B cell (primary cell): ENCODE measurements around the gene ARSI. TPM values are rescaled to one million over a fixed set of nuclear protein-coding genes. Genes with fewer than 3 reads are reported as not detected.

Experiments used
- ATAC-seq: fragments of 200-7000 bp; cut with Tn5 transposase; one replicate; pipeline ENCODE4 v1.10.0; 2021; ENCODE audit warnings: low read depth, mild to moderate bottlenecking, moderate number of reproducible peaks, moderate library complexity
- CTCF ChIA-PET: fragments of 350-600 bp; sonication (Branson Sonifier 250); formaldehyde crosslinking; loops from one replicate; lab custom pipeline; 2021; ENCODE audit warnings: antibody characterized with exemption, inconsistent platforms; lab: Charles Lee
- POLR2A ChIA-PET: fragments of 350-600 bp; sonication (Branson Sonifier 250); formaldehyde crosslinking; loops from one replicate; lab custom pipeline; 2021; ENCODE audit warnings: antibody characterized with exemption; lab: Charles Lee
- DNase-seq: peaks from one replicate; pipeline ENCODE4 v3.0.0; 2013
- H2AFZ ChIP-seq: 2 replicates; pipeline ENCODE4 v1.6.1; 2012; ENCODE audit warnings: mild to moderate bottlenecking, low read depth, low read length; ENCODE audit not compliant: insufficient read depth, poor library complexity, severe bottlenecking
- H3K27ac ChIP-seq, 2 donors: 1 replicate in 1 of 2; 2 replicates in 1 of 2; pipeline ENCODE4 v1.5.1; 2012 to 2013; ENCODE audit warnings: low read length in 2 of 2, mild to moderate bottlenecking in 2 of 2, moderate library complexity in 1 of 2
- H3K27me3 ChIP-seq, 4 experiments: fragments of 200-600 bp in 1 of 4; sonication (generic) in 1 of 4; replicated peaks in 1 of 4; 1 replicate in 2 of 4; 2 replicates in 2 of 4; pipeline versions ENCODE4 v1.6.1 to v1.7.0; 2013 to 2016; ENCODE audit warnings: low read length in 3 of 4, mild to moderate bottlenecking in 2 of 4, mixed read lengths in 1 of 4, moderate library complexity in 1 of 4; ENCODE audit not compliant: insufficient read depth in 4 of 4, control insufficient read depth in 3 of 4; ENCODE audit errors: control extremely low read depth in 1 of 4
- H3K36me3 ChIP-seq, 2 experiments: replicated peaks in 1 of 2; 1 replicate in 1 of 2; 2 replicates in 1 of 2; pipeline versions ENCODE4 v1.6.1 to v1.7.1; 2013; ENCODE audit warnings: low read length in 1 of 2; ENCODE audit not compliant: insufficient read depth in 2 of 2, control insufficient read depth in 1 of 2; ENCODE audit errors: control extremely low read depth in 1 of 2, extremely low read depth in 1 of 2
- H3K4me1 ChIP-seq, 2 donors: fragments of 200-600 bp in 1 of 2; sonication (generic) in 1 of 2; 1 replicate in 1 of 2; 2 replicates in 1 of 2; pipeline versions ENCODE4 v1.5.1 to v1.6.1; 2013 to 2017; ENCODE audit warnings: low read length in 2 of 2; ENCODE audit not compliant: control insufficient read depth in 2 of 2, insufficient read depth in 2 of 2
- H3K4me2 ChIP-seq: replicated peaks from 2 replicates; pipeline ENCODE3; 2012; ENCODE audit warnings: mild to moderate bottlenecking, low read depth, low read length; ENCODE audit not compliant: poor library complexity, severe bottlenecking
- H3K4me3 ChIP-seq, 5 experiments: fragments of 200-600 bp in 1 of 5; sonication (generic) in 1 of 5; 1 replicate in 3 of 5; 2 replicates in 2 of 5; pipeline versions ENCODE4 v1.5.1 to v1.7.0; 2011 to 2016; ENCODE audit warnings: low read length in 4 of 5, mild to moderate bottlenecking in 4 of 5, low read depth in 2 of 5, control low read depth in 1 of 5, moderate library complexity in 1 of 5; ENCODE audit not compliant: insufficient read depth in 1 of 5; ENCODE audit errors: control extremely low read depth in 1 of 5, extremely low read depth in 1 of 5
- H3K79me2 ChIP-seq: fragments of 200-600 bp; sonication (generic); one replicate; pipeline ENCODE4 v1.6.0; 2016; ENCODE audit warnings: low read length; ENCODE audit not compliant: control insufficient read depth, insufficient read depth
- H3K9ac ChIP-seq: fragments of 200-600 bp; sonication (generic); 2 replicates; pipeline ENCODE4 v1.6.1; 2017; ENCODE audit warnings: mild to moderate bottlenecking, low read length, moderate library complexity
- H3K9me3 ChIP-seq, 3 donors: one replicate each; pipeline versions ENCODE4 v1.6.1 to v1.7.1; 2013; ENCODE audit warnings: low read length in 2 of 3; ENCODE audit not compliant: control insufficient read depth in 2 of 3, insufficient read depth in 1 of 3; ENCODE audit errors: control extremely low read depth in 1 of 3
- H4K20me1 ChIP-seq: 2 replicates; pipeline ENCODE4 v1.6.0; 2012; ENCODE audit warnings: mild to moderate bottlenecking, low read length; ENCODE audit not compliant: insufficient read depth, control insufficient read depth, poor library complexity, severe bottlenecking
- H3K27ac Mint-ChIP-seq: one replicate; pipeline ENCODE4 v1.8.0; 2021; ENCODE audit warnings: mixed read lengths
- H3K27me3 Mint-ChIP-seq: one replicate; pipeline ENCODE4 v1.8.0; 2021; ENCODE audit warnings: mixed read lengths
- H3K4me1 Mint-ChIP-seq: one replicate; pipeline ENCODE4 v1.8.0; 2021; ENCODE audit warnings: mixed read lengths
- H3K4me3 Mint-ChIP-seq: one replicate; pipeline ENCODE4 v1.8.0; 2021; ENCODE audit warnings: mixed read lengths
- H3K9me3 Mint-ChIP-seq: one replicate; pipeline ENCODE4 v1.8.0; 2022; ENCODE audit warnings: mixed read lengths; ENCODE audit not compliant: insufficient read depth
- EZH2 ChIP-seq: IDR thresholded peaks from 2 replicates; pipeline ENCODE4 v1.6.1; 2012; ENCODE audit warnings: borderline replicate concordance, low read depth, mild to moderate bottlenecking, moderate library complexity, low read length; ENCODE audit not compliant: insufficient read depth, poor library complexity, severe bottlenecking
- WGBS: methylation state at CpG from one replicate; pipeline ENCODE4 v1.1.5; 2013; ENCODE audit warnings: missing lambda C conversion rate; ENCODE audit not compliant: insufficient coverage; 5-methylcytosine and 5-hydroxymethylcytosine counted together
- intact Hi-C: fragments of 100-400 bp; cut with micrococcal nuclease; formaldehyde crosslinking; loops from one replicate; pipeline ENCODE4 v1.10.0; 2022
- polyA plus RNA-seq: library from polyadenylated mRNA; depleted of rRNA; stranded (reverse); fragments of >200 nt; gene quantifications from 2 replicates; pipeline ENCODE4 v1.2.3, GENCODE V29; 2012
- total RNA-seq, 2 donors: library from RNA; stranded (reverse); fragments of 120-200 nt in 1 of 2; gene quantifications; 1 replicate in 1 of 2; 2 replicates in 1 of 2; pipeline versions ENCODE4 v1.2.3 to v1.2.4, GENCODE V29; 2013 to 2022
- TF ChIP-seq, protein P1 (sequence below): fragments of 200-600 bp; IDR thresholded peaks from one replicate; pipeline ENCODE4 v1.8.0; 2022; ENCODE audit warnings: antibody characterized with exemption, mild to moderate bottlenecking

ARSI gene
- total and polyA plus RNA-seq, 2 donors (not counting 1 experiment from before 2014, with no cell fraction given), result not detected

DNA sequence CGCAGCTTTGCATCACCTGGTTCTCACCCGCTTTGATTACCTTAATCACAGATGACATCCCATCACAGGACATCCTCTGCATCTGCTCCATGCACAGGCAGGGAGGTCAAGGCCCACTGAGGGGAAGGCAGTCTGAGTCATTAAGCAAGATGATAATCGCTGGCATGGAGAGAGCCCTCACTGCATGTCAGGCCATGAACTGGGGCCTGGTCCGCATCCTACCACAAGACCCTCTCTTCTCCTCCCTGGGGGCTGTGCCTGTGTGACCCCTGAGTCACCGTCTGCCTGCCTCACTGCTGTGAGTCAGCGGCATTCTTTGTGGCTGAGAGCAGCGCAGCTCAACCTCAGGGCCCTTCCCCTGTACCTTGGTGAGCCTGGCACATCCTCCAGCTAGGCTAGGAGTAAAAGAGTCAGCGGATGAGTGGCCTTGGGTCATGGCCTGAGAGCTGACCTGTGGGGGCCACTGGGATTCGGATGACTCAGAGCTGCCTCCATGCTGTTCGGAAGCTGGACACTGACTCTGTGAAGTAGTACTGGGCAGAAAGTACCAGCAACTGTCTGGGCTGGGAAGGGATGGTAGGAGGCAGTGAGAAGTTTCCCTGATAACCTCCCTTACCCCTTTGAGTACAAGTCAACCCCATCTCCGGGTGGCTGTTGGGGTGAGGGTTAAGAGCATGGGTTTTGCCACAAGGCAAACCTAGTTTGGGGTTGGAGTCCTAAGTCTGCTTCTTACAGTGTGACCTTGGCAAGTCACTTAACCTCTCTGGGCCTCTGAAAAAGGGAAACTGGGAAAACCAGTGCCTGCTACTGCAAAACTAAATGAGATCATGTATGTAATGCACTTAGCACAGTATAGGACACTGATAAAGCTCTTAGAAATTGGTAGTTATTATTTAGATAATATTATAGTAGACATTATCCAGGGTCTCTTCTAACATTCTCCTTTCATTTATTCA is 14.6 kb upstream of the ARSI start:
- no peak overlapping the region for H3K27ac ChIP-seq
- no peaks in the 10 kb centered on the region for H3K9me3 ChIP-seq
- no peak overlapping the region for H3K4me2 ChIP-seq
- DNase-seq, result no peak
- H4K20me1 ChIP-seq, result no peaks in the 10 kb centered on the region
- Mint-ChIP-seq H3K27me3 (peaks cover 18% of the 10 kb centered on the region), H3K4me1 (no peaks in the 10 kb centered on the region), H3K4me3 (no peak overlapping the region), H3K9me3 (no peaks in the 10 kb centered on the region), H3K27ac (no peak overlapping the region)
- WGBS, result 90% methylated on average over 11 of the region's 11 CpGs
- POLR2A ChIA-PET, result no interaction called here
- ATAC-seq, result no peak
- H2AFZ ChIP-seq, result no peak overlapping the region
- no peaks in the 10 kb centered on the region for H3K36me3 ChIP-seq
- CTCF ChIA-PET, result no interaction called here
- no peak overlapping the region for H3K9ac ChIP-seq
- intact Hi-C loops, result no loop called here
- H3K27me3 ChIP-seq, result peaks cover 0 to 2% (median 0%) of the 10 kb centered on the region in 4 experiments
- TF ChIP-seq EZH2, result no peak
- TF ChIP-seq, protein P1, sequence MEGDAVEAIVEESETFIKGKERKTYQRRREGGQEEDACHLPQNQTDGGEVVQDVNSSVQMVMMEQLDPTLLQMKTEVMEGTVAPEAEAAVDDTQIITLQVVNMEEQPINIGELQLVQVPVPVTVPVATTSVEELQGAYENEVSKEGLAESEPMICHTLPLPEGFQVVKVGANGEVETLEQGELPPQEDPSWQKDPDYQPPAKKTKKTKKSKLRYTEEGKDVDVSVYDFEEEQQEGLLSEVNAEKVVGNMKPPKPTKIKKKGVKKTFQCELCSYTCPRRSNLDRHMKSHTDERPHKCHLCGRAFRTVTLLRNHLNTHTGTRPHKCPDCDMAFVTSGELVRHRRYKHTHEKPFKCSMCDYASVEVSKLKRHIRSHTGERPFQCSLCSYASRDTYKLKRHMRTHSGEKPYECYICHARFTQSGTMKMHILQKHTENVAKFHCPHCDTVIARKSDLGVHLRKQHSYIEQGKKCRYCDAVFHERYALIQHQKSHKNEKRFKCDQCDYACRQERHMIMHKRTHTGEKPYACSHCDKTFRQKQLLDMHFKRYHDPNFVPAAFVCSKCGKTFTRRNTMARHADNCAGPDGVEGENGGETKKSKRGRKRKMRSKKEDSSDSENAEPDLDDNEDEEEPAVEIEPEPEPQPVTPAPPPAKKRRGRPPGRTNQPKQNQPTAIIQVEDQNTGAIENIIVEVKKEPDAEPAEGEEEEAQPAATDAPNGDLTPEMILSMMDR, result no peak
- no peaks in the 10 kb centered on the region for H3K4me1 ChIP-seq
- no peak overlapping the region for H3K4me3 ChIP-seq
- no peaks in the 10 kb centered on the region for H3K79me2 ChIP-seq

DNA sequence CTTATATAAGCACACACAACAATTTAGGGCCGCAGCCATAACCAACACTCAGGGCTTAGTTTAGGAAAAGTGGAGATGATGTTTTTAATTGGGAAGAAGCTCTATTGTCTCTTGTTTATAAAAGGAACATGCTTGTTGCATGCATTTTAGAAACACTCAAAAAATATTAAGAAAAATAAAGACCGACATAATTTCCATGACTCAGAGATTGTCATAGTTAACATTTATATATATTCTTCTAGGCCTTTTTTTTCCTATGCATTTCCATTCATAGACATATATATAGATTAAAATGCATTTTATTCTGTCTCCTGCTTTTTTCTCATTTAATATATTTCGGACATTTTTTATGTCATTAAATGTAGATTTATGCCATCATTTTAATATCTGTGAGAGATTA is 13.6 kb upstream of the ARSI start:
- H2AFZ ChIP-seq, result no peak overlapping the region
- H3K9me3 ChIP-seq, result no peaks in the 10 kb centered on the region
- H3K9ac ChIP-seq, result no peak overlapping the region
- H3K27me3 ChIP-seq, result peaks cover 0 to 2% (median 0%) of the 10 kb centered on the region in 4 experiments
- no peak overlapping the region for H3K27ac ChIP-seq
- no peak overlapping the region for H3K4me3 ChIP-seq
- intact Hi-C loops, result no loop called here
- no peaks in the 10 kb centered on the region for H4K20me1 ChIP-seq
- Mint-ChIP-seq H3K27ac (no peak overlapping the region), H3K4me1 (no peaks in the 10 kb centered on the region), H3K27me3 (peaks cover 20% of the 10 kb centered on the region), H3K9me3 (no peaks in the 10 kb centered on the region), H3K4me3 (no peak overlapping the region)
- H3K4me2 ChIP-seq, result no peak overlapping the region
- no CpG with 5 or more reads among the region's 3 CpGs for WGBS
- no peak for DNase-seq
- ATAC-seq, result no peak
- POLR2A ChIA-PET, result no interaction called here
- H3K79me2 ChIP-seq, result no peaks in the 10 kb centered on the region
- CTCF ChIA-PET, result no interaction called here
- H3K36me3 ChIP-seq, result no peaks in the 10 kb centered on the region
- TF ChIP-seq EZH2, result no peak
- TF ChIP-seq, protein P1, result no peak
- no peaks in the 10 kb centered on the region for H3K4me1 ChIP-seq
